Measurements from ENCODE around the gene ARRB1. TPM values are rescaled to one million over a fixed set of nuclear protein-coding genes. Genes with fewer than 3 reads are reported as not detected.

ARRB1 gene
- total and polyA plus RNA-seq, 9 of the 15 experiments (the other 6 are each of a cell fraction or from before 2014, with no cell fraction given), result 6.6 to 45.4 (median 28.5) TPM

GRCh38 chr11:75301601-75302345 is 49.7 kb downstream of the ARRB1 start:
- H3K4me1 ChIP-seq (replicated peaks in 1 of 2; ENCODE audit: control insufficient read depth in 2 of 2, insufficient read depth in 2 of 2, low read length in 2 of 2), result 0 out of 5 replicates have a peak, but pooled peaks cover 0 to 3% of the 10 kb centered on the region in 2 experiments
- in situ Hi-C loops (cut with MboI), result no loop called here
- ATAC-seq (peak; percentile 32), DNase-seq (ENCODE audit: extremely low read depth in 1 of 4, low spot score in 3 of 4) (no peak), FAIRE-seq (no peak)
- ChIA-PET POLR2A (interaction anchor here (0.8 kb wide), 1 partner anchor 11 kb away, joined by 3 read pairs; no protein-coding TSS in a partner anchor), CTCF (ENCODE audit: low intra/inter-chr PET ratio) (interaction anchor here (0.6 to 0.7 kb wide), 2 partner anchors 33 to 53 kb away, joined by 4 to 5 read pairs; no protein-coding TSS in a partner anchor)
- 65% methylated on average over 15 of the region's 16 CpGs for WGBS (ENCODE audit: insufficient coverage, low coverage, missing lambda C conversion rate)
- no peaks in the 10 kb centered on the region for H3K27me3 ChIP-seq (ENCODE audit: control insufficient read depth in 2 of 2, insufficient read depth in 2 of 2, low read length in 2 of 2)
- H2AFZ ChIP-seq (ENCODE audit: low read depth, low read length), result no peak overlapping the region
- H3K27ac ChIP-seq (ENCODE audit: extremely low read depth, low read depth, low read length), result no peak overlapping the region
- intact Hi-C loops (cut with micrococcal nuclease), result no loop called here
- H3K4me3 ChIP-seq, result no peak overlapping the region
- peaks cover 3% of the 10 kb centered on the region; the same call in 1 of the 2 replicates for H4K20me1 ChIP-seq (replicated peaks; ENCODE audit: control insufficient read depth, insufficient read depth, low read length)
- no peaks in the 10 kb centered on the region for H3K9me3 ChIP-seq (replicated peaks; ENCODE audit: control insufficient read depth, insufficient read depth, low read depth, low read length)
- no peaks in the 10 kb centered on the region; the same call in 2 of the 3 replicates for H3K36me3 ChIP-seq (ENCODE audit: control insufficient read depth, insufficient read depth, low read length)
- H3K4me2 ChIP-seq (ENCODE audit: insufficient read depth, low read length), result no peak overlapping the region
- H3K9ac ChIP-seq (ENCODE audit: insufficient read depth in 1 of 2, low read depth in 2 of 2, low read length in 2 of 2), result peak overlapping the region in 1 of 2 experiments; percentile 50; a peak in 1 of 4 replicates
- H3K79me2 ChIP-seq (ENCODE audit: control insufficient read depth, insufficient read depth, low read length), result no peaks in the 10 kb centered on the region; the same call in 2 of the 3 replicates
- BruUV-seq (replicated peaks), result no TSS peak
- no peaks in the 10 kb centered on the region for H3K9me1 ChIP-seq (ENCODE audit: control insufficient read depth, insufficient read depth, low read length)
- TF ChIP-seq PBX2 (CRISPR knock-in tag; IDR thresholded peaks at IDR 0.05; ENCODE audit: low read depth) (no peak), PBX2 (tag; conservative IDR thresholded peaks at IDR 0.05; ENCODE audit: low read depth) (no peak), THAP12 (CRISPR knock-in tag; IDR thresholded peaks at IDR 0.05) (no peak), NUFIP1 (IDR thresholded peaks at IDR 0.05; ENCODE audit: partially characterized antibody) (no peak), NR2C1 (IDR thresholded peaks at IDR 0.05) (no peak), NR2C1 (tag; IDR thresholded peaks at IDR 0.05) (no peak), ZNF444 (CRISPR knock-in tag; IDR thresholded peaks at IDR 0.05) (no peak), PML (IDR thresholded peaks at IDR 0.05; ENCODE audit: low read length) (no peak), ZNF518B (CRISPR knock-in tag; IDR thresholded peaks at IDR 0.05) (no peak), FOXJ3 (CRISPR knock-in tag; IDR thresholded peaks at IDR 0.05) (no peak), NR3C1 (CRISPR knock-in tag; IDR thresholded peaks at IDR 0.05) (no peak)
